Activated naive CD4-positive, alpha-beta T cell treated with anti-CD3 and anti-CD28 coated beads, Interleukin-2, amount 50 U/mL, for 24 hours (primary cell): ENCODE measurements around the gene CDH8.
"Not testable (repeated sequence)": the region's sequence is repeated elsewhere in the genome, so short reads cannot be mapped to it uniquely, and the experiment has no call there.

Experiments used
- H3K27ac Mint-ChIP-seq: one replicate; pipeline ENCODE4 v1.8.0; 2021; ENCODE audit warnings: mild to moderate bottlenecking, mixed read lengths
- H3K27me3 Mint-ChIP-seq: one replicate; pipeline ENCODE4 v1.8.0; 2021; ENCODE audit warnings: mixed read lengths
- H3K36me3 Mint-ChIP-seq: one replicate; pipeline ENCODE4 v1.8.0; 2021; ENCODE audit warnings: mixed read lengths
- H3K4me1 Mint-ChIP-seq: one replicate; pipeline ENCODE4 v1.8.0; 2021; ENCODE audit warnings: mixed read lengths
- H3K4me3 Mint-ChIP-seq: one replicate; pipeline ENCODE4 v1.8.0; 2021; ENCODE audit warnings: mild to moderate bottlenecking, mixed read lengths
- H3K9me3 Mint-ChIP-seq: one replicate; pipeline ENCODE4 v1.8.0; 2021; ENCODE audit warnings: mixed read lengths

Gene CDH8

GRCh38 chr16:61921373-61921772 lies 114.9 kb downstream of the CDH8 start:
- Mint-ChIP-seq H3K4me1 (no peaks in the 10 kb centered on the region), H3K9me3 (no peaks in the 10 kb centered on the region), H3K4me3 (no peak overlapping the region)

GRCh38 chr16:61917865-61918826 lies 118.1 kb downstream of the CDH8 start:
- H3K9me3 Mint-ChIP-seq, H3K4me1 Mint-ChIP-seq, H3K27me3 Mint-ChIP-seq, H3K27ac Mint-ChIP-seq, H3K36me3 Mint-ChIP-seq, H3K4me3 Mint-ChIP-seq: not testable (repeated sequence)

More at GRCh38 chr16:61921373-61921772, 114.9 kb downstream of the CDH8 start:
- H3K36me3 Mint-ChIP-seq: no peaks in the 10 kb centered on the region
- no peak overlapping the region for H3K27ac Mint-ChIP-seq
- H3K27me3 Mint-ChIP-seq: no peaks in the 10 kb centered on the region

GRCh38 chr16:61915569-61915968 lies 120.7 kb downstream of the CDH8 start:
- Mint-ChIP-seq H3K36me3 (no peaks in the 10 kb centered on the region), H3K27ac (no peak overlapping the region), H3K27me3 (no peaks in the 10 kb centered on the region), H3K4me1 (no peaks in the 10 kb centered on the region), H3K9me3 (peaks cover 15% of the 10 kb centered on the region), H3K4me3 (no peak overlapping the region)

GRCh38 chr16:61909074-61909473 lies 127.2 kb downstream of the CDH8 start:
- no peaks in the 10 kb centered on the region for H3K36me3 Mint-ChIP-seq
- no peaks in the 10 kb centered on the region for H3K27me3 Mint-ChIP-seq
- H3K4me3 Mint-ChIP-seq: no peak overlapping the region
- H3K9me3 Mint-ChIP-seq: peaks cover 18% of the 10 kb centered on the region
- no peaks in the 10 kb centered on the region for H3K4me1 Mint-ChIP-seq
- H3K27ac Mint-ChIP-seq: no peak overlapping the region

GRCh38 chr16:61908426-61908825 lies 127.8 kb downstream of the CDH8 start:
- Mint-ChIP-seq H3K36me3 (no peaks in the 10 kb centered on the region), H3K4me1 (no peaks in the 10 kb centered on the region), H3K27ac (no peak overlapping the region), H3K9me3 (peaks cover 12% of the 10 kb centered on the region), H3K27me3 (no peaks in the 10 kb centered on the region), H3K4me3 (no peak overlapping the region)

GRCh38 chr16:61901689-61902088 lies 134.5 kb downstream of the CDH8 start:
- no peaks in the 10 kb centered on the region for H3K36me3 Mint-ChIP-seq
- H3K27ac Mint-ChIP-seq: no peak overlapping the region
- no peaks in the 10 kb centered on the region for H3K4me1 Mint-ChIP-seq
- peaks cover 5% of the 10 kb centered on the region for H3K9me3 Mint-ChIP-seq
- no peaks in the 10 kb centered on the region for H3K27me3 Mint-ChIP-seq
- H3K4me3 Mint-ChIP-seq: no peak overlapping the region

GRCh38 chr16:61900482-61900881 lies 135.8 kb downstream of the CDH8 start:
- Mint-ChIP-seq H3K27ac (no peak overlapping the region), H3K4me1 (no peaks in the 10 kb centered on the region), H3K4me3 (no peak overlapping the region), H3K27me3 (no peaks in the 10 kb centered on the region), H3K9me3 (peaks cover 2% of the 10 kb centered on the region), H3K36me3 (no peaks in the 10 kb centered on the region)

GRCh38 chr16:61897657-61898056 lies 138.6 kb downstream of the CDH8 start:
- no peaks in the 10 kb centered on the region for H3K36me3 Mint-ChIP-seq
- no peaks in the 10 kb centered on the region for H3K9me3 Mint-ChIP-seq
- H3K27me3 Mint-ChIP-seq: no peaks in the 10 kb centered on the region
- H3K4me1 Mint-ChIP-seq: no peaks in the 10 kb centered on the region
- H3K27ac Mint-ChIP-seq: no peak overlapping the region
- H3K4me3 Mint-ChIP-seq: no peak overlapping the region

GRCh38 chr16:61892531-61892930 lies 143.7 kb downstream of the CDH8 start:
- no peaks in the 10 kb centered on the region for H3K4me1 Mint-ChIP-seq
- peaks cover 14% of the 10 kb centered on the region for H3K9me3 Mint-ChIP-seq
- no peak overlapping the region for H3K4me3 Mint-ChIP-seq
- no peaks in the 10 kb centered on the region for H3K27me3 Mint-ChIP-seq
- H3K27ac Mint-ChIP-seq: no peak overlapping the region
- H3K36me3 Mint-ChIP-seq: no peaks in the 10 kb centered on the region

GRCh38 chr16:61891460-61891859 lies 144.8 kb downstream of the CDH8 start:
- peaks cover 15% of the 10 kb centered on the region for H3K9me3 Mint-ChIP-seq
- H3K4me1 Mint-ChIP-seq: no peaks in the 10 kb centered on the region
- no peak overlapping the region for H3K4me3 Mint-ChIP-seq
- no peaks in the 10 kb centered on the region for H3K27me3 Mint-ChIP-seq
- H3K36me3 Mint-ChIP-seq: no peaks in the 10 kb centered on the region
- no peak overlapping the region for H3K27ac Mint-ChIP-seq

GRCh38 chr16:61890386-61890785 lies 145.9 kb downstream of the CDH8 start:
- no peak overlapping the region for H3K27ac Mint-ChIP-seq
- H3K4me1 Mint-ChIP-seq: no peaks in the 10 kb centered on the region
- H3K9me3 Mint-ChIP-seq: peaks cover 25% of the 10 kb centered on the region
- H3K36me3 Mint-ChIP-seq: no peaks in the 10 kb centered on the region
- H3K4me3 Mint-ChIP-seq: no peak overlapping the region
- no peaks in the 10 kb centered on the region for H3K27me3 Mint-ChIP-seq

GRCh38 chr16:61887903-61888302 lies 148.3 kb downstream of the CDH8 start:
- Mint-ChIP-seq H3K36me3 (no peaks in the 10 kb centered on the region), H3K27me3 (no peaks in the 10 kb centered on the region), H3K27ac (no peak overlapping the region), H3K4me3 (no peak overlapping the region), H3K9me3 (peaks cover 26% of the 10 kb centered on the region), H3K4me1 (no peaks in the 10 kb centered on the region)

- H3K9me3 Mint-ChIP-seq: peaks cover 19% of the 10 kb centered on the region
- no peaks in the 10 kb centered on the region for H3K27me3 Mint-ChIP-seq
- no peaks in the 10 kb centered on the region for H3K4me1 Mint-ChIP-seq
- no peak overlapping the region for H3K27ac Mint-ChIP-seq
- no peak overlapping the region for H3K4me3 Mint-ChIP-seq
- H3K36me3 Mint-ChIP-seq: no peaks in the 10 kb centered on the region
Observed at GRCh38 chr16:61885343-61885742, 150.9 kb downstream of the CDH8 start.

- no peak overlapping the region for H3K27ac Mint-ChIP-seq
- no peaks in the 10 kb centered on the region for H3K36me3 Mint-ChIP-seq
- H3K4me1 Mint-ChIP-seq: no peaks in the 10 kb centered on the region
Observed at GRCh38 chr16:61879306-61879705, 156.9 kb downstream of the CDH8 start.

GRCh38 chr16:61877436-61877835 lies 158.8 kb downstream of the CDH8 start:
- Mint-ChIP-seq H3K36me3 (no peaks in the 10 kb centered on the region), H3K9me3 (peaks cover 17% of the 10 kb centered on the region), H3K27ac (no peak overlapping the region), H3K27me3 (no peaks in the 10 kb centered on the region), H3K4me1 (no peaks in the 10 kb centered on the region), H3K4me3 (no peak overlapping the region)

More at GRCh38 chr16:61879306-61879705, 156.9 kb downstream of the CDH8 start:
- Mint-ChIP-seq H3K9me3 (peaks cover 17% of the 10 kb centered on the region), H3K4me3 (no peak overlapping the region), H3K27me3 (no peaks in the 10 kb centered on the region)

- peaks cover 18% of the 10 kb centered on the region for H3K9me3 Mint-ChIP-seq
- no peaks in the 10 kb centered on the region for H3K4me1 Mint-ChIP-seq
- H3K27ac Mint-ChIP-seq: no peak overlapping the region
- H3K36me3 Mint-ChIP-seq: no peaks in the 10 kb centered on the region
- no peak overlapping the region for H3K4me3 Mint-ChIP-seq
- no peaks in the 10 kb centered on the region for H3K27me3 Mint-ChIP-seq
Observed at GRCh38 chr16:61872778-61873119, 163.5 kb downstream of the CDH8 start.
